HG03103 (cell line): ENCODE data around the gene BOD1L1.

ENCODE experiments used
- ATAC-seq: cut with Tn5 transposase; IDR thresholded peaks from one replicate; pipeline ENCODE4 v1.9.1; 2021; ENCODE audit warnings: low read depth; ENCODE audit not compliant: unreplicated experiment

BOD1L1 gene

DNA sequence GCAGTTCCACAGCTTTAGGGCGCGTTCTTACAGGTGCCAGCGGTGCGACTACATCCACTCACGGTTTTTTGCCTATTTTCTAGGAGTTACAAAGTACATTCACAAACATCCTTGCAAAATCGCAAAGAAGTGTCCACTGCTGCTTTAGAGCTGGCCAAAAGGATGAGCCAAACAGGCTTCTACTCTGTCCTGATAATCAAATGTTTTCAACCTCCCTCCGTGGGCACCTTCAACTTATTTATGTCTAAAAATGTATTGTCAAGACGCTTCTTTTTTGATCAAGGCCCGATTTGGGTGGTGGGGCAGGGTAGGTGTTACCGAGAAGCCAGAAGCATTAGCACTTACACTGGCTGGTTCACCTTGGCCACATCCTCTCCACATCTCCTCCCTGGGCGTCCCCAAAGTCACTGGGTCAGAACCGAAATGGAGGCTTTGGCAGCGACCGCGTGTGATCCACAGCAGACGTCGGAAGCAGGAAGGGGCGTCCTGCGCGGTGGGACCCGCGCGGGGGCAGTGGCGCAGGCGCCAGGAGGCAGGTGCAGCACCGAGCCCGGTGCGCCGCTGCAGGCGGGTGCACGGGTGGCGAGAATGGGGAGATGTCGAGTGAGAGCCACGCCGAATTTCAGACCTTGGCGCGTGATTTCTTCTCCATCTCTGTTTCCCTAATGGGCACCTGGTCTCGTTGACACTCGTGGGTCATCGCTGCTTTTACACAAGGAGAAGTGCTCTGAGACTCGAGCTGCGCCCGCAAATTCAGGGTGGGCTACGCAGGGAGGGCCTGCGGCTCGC lies 100.1 kb downstream of the BOD1L1 start:
- ATAC-seq: no peak

- no peak for ATAC-seq
These were observed 100.9 kb downstream of the BOD1L1 start for GRCh38 chr4:13526658-13527057.

DNA sequence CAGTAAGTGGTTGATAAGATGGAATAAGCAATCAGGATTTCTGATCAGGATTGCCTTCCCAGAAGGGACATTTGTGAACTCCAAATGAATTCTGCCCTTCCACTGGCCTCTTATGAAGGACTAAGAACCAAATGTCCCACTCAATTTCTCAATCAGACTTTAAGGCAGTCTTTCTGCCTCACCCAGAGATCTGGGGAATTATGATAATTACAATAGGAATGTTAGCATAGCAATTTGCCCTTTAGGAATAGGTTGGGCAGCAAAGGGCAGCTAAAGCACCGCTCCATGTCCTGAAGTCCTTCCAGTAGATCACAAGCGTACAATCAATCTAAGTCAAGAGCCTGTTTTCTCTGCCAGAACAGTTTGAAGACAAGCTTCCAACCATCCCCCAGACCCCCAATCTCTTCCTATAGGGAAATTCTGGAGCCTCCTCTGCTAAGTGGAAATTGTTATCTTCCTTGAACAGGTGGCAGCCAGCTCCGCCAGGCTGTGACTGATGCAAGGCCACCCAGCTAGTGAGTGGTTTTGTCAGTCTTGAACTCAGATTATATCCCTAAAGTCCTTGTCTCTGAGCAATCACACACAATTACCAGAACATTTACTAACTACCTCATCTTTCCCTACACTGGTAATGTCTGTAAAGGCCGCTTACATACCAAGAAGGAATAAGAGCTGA lies 101.8 kb downstream of the BOD1L1 start:
- no peak for ATAC-seq

DNA sequence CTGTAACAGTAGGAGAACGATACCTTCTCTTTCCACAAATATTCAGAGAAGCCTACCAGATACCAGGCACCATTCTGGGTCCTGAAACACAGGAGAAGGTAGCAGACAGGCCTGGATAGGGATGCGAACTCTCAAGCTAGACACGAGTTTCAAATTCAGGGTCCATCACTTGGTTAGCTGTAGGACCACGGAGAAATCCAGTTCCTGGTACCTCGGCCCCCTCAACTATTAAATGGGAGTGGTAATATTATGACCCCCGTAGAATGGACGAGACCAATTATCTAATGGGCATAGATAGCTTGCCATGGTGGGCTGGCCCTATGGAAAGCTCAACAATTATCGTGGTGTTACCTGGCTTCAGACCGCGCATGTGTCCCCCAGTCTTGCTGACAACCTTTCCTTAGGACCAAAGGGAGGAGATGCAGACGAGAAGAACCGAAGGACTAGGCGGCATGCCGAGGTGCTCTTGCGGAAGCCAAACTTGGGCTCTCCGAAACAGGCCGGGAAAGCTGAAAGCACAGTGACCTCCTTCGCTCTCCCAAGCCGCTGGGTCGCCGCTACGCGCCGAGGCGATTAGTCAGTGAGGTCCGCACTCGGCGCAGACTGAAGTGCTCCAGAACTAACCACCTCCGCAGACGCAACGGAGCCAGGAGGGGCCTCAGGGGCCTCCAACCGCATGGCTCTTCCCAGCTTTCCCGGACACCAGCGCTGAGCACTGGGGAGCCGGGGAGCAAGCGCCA lies 102.9 kb downstream of the BOD1L1 start:
- no peak for ATAC-seq

GRCh38 chr4:13523591-13524503 lies 103.7 kb downstream of the BOD1L1 start:
- ATAC-seq: no peak

GRCh38 chr4:13523105-13523477 lies 104.4 kb downstream of the BOD1L1 start:
- no peak for ATAC-seq

DNA sequence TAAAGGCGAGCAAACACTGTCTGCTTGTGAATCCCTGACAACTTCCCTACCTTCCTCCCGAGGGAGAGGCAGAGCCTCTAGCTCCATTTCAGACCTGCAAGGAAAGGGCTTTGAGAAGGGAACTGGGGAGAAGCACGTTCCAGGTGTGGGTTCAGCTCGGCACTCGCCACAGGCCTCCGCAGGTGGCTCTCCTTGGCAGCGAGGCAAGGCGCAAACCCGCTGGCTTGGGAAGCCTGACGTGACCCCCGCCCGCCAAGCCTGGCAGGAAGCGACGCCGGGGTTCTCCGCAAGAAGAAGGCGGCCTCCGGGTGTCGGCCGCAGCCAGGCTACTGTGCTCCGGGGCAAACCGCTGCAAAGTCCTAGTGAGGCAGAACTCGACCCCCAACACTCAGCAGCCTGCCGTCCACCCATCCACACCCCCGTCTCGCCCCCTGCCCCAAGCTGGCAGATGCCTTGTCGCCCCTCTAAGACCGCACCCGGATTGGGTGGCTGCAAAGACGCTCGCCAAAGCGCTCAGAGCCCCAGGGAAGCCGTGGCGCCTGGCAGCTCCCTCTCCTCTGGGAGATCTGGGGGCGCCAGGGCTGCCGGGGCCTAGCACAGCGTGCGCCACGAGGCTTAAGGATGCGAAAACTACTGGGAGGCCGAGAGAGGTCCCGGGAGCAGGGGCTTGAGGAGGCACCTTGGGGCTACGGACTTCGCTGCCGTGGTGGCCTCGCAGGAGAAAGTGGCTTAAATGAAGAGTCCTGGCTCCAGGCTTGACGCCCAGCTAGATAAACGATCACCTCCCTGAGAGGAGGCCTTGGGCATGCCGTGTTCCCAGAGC lies 105.0 kb downstream of the BOD1L1 start:
- ATAC-seq: no peak

- ATAC-seq: no peak
These were observed 106.5 kb downstream of the BOD1L1 start for GRCh38 chr4:13521047-13521446.
